Suppressor macrophage treated with lipopolysaccharide for 4 hours (primary cell): ENCODE results near the gene USH1C.

Experiments
- DNase-seq: peaks from one replicate; pipeline ENCODE4 v3.0.0-alpha.2; 2020

Gene USH1C

DNA sequence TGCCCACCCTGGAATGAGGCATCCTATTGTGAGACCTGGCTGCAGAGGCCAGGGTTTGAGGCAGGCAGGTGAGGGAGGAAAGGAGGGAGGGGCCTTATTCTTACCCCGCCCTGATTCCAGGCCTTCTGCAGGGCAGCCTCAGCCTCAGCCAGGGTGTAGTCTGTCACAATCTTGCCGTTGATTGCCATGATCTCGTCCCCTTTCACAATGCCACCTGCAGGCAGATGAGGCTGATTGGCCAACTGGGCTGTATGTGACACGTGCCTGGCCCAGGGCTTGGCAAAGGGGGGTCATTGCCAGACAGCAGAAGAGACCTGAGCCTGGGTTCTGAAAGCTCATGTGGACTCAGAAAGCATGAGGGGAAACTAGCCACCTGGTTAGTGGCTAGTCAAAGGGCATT, 46.2 kb downstream of the USH1C start:
- DNase-seq: no peak

DNA sequence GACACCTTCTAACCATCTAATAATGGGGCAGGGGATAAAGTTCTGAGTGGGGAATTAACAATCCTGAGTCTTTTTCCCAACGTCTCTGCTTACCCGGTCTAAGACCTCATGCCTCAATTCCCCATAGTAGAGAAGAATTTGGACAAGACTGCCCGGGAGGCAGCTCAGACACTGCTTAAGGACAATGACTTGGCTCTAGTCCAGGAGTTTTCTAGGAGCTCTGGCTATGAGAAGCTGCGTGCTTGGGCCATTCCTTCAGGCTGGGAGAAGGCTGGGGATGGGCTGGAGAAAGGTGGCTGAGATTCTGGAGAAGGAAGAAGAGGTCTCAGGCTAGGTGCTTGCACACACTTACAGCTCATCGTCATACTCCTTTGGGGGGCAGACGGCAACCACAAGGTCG, 47.8 kb downstream of the USH1C start:
- DNase-seq: no peak

DNA sequence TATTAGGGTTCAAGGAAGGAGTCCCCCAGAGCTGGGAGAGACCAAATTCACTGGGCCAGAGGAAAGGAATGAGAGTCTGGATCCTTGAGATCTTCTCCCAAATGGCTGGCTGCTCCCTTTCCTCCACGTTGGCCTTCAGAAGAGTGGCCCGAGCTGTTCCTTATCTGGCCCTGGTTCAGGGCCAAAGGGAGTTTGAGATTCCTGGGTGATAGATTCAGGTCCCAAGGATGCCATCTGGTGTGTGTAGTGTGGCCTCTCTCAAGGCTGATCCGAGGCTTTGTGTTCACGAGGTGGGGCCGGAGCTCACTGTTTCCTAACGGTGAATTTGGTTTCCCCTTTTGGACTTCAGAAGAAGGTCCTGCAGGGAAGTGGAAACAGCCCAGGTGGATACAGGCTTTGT, 50.2 kb downstream of the USH1C start:
- no peak for DNase-seq

DNA sequence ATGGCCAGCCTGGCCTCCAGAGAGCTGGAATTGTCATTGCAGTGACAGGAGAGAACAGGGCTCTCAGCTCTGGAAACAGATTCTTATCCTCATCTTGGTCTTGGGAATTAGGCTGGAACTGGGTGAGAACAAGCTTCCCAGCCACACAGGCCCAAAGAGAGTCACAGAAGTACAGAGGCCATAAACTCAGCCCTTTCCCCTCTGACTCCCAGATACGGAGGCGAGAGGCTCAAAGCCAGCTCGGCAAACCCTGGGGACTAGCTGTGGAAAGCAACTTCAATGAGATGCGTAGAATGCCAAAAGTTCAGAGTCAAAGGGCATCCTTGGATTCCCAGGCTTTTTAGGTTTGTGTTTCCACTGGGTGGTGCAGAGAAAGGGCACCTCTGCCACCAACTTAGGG, 53.3 kb downstream of the USH1C start:
- no peak for DNase-seq

- no peak for DNase-seq
Measured at GRCh38 chr11:17490232-17490631, 54.0 kb downstream of the USH1C start.

DNA sequence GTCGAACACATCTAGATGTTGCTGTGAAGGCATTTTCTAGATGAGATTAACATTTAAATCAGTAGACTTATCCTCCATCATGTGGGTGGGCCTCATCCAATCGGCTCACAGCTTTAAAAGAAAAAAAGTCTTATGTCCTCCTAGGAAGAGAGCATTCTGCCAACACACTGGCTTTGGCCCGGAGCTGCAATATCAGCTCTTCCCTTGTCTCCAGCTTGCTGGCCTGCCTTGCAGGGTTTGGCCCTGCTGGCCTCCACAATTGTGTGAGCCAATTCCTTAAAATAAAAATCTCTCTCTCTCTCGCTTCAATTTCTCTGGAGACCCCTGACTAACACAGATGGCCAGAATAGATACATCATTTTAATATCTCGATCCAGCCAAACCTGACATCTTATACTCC, 54.5 kb downstream of the USH1C start:
- DNase-seq: no peak

DNA sequence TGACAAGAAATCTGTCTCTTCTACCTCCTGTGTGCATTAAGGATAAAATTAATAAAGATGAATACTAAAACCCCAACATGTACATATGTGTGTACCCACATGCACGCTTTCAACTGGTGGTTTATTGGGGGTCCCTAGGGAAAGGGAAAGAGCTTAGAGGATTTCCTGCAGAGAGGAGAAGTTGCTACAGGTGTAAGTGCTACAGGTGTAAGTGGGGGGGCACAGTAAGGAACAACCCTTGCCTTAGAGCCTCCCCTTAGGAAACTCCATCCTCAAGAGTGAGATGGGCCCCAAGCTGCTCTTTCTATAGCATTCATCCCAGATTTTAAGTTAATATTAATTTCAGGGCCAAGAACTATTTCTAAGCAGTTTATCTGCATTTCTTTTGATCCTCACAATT, 55.7 kb downstream of the USH1C start:
- no peak for DNase-seq

DNA sequence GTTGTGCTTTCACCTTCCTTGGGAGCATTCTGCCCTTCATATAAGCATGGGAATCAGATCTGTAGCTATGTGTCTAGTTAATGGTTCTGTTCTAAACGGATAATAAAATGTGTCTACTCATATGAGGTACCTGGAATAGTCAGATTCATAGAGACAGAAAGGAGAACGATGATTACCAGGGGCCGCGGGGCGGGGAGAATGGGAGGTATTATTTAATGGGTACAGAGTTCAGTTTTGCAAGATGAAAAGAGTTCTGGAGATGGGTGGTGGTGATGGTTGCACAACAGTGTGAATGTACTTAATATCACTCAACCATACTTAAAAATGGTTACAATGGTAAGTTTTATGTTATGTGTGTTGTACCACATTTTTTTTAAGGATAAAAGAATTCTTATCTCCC, 57.6 kb downstream of the USH1C start:
- no peak for DNase-seq

- DNase-seq: no peak
Measured at GRCh38 chr11:17483505-17483904, 60.7 kb downstream of the USH1C start.

DNA sequence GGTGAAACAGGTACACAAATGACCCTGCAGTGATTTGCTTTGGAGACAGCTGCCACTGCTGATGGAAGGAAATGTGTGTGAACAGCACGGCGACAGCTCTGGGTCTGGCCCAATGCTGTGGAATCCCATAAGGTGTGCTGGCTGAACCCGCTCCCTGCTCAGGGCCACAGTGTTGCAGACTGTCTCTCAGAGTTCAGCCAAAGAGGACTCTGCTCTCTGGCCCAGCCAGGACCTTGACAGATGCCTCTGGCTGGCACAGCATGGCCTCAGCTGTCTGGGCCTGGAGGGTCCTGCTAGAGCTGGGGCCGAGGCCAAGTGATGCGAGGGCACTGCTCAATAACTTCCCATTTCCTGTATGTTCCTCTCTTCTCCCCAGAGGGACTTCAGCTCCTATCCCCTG, 62.3 kb downstream of the USH1C start:
- no peak for DNase-seq

DNA sequence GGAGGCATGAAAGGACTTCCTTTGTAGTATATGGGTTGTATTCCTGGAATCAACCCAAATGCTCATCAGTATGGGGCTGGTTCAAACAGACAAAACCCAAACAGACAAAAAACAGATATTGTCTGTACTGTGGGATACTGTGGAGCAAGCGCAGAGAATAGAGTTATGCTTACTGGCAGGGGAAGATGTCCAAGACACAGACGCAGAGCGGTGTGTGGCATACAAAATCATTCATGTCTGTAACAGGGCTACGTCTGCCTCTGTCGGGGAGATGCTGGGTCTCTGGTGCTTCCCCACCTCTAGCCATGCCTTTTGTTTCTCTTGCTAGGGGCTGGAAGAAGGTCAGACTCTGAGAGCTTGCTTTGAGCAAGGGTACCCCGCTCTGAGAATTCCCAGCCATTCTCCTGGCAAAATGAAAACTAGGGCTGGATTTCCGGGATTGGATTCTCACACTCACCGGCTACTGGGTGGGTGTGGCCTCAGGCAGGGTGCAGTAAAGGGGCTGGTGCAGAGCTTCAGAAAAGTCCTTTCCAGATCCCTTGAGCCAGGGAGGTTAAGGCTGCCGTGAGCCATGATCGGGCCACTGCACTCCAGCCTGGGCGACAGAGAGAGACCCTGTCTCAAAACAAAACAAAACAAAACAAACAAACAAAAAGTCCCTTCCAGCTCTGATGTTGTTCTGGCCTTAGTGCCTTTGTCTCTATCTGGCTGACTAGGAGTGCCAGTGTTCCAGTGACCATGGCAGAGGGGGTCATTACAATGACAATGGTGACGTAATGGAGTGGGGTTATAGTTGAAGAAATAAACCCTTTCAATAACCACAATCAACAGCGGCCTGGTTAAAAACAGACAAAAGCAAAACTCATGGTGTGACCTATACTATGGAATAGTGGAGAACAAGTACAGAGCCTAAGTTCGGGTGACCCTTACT, 64.7 kb downstream of the USH1C start:
- no peak for DNase-seq

GRCh38 chr11:17478070-17478469, 66.1 kb downstream of the USH1C start:
- DNase-seq: no peak

- DNase-seq: no peak
Measured at GRCh38 chr11:17477361-17477760, 66.9 kb downstream of the USH1C start.

GRCh38 chr11:17477084-17477333, 67.2 kb downstream of the USH1C start:
- no peak for DNase-seq

- DNase-seq: no peak
Measured at GRCh38 chr11:17476317-17477083, 67.7 kb downstream of the USH1C start, which contains the start of gene ABCC8. Gene ABCC8 (minus strand): TSS chr11:17476845. CDS start chr11:17476776, 69 bp downstream.

DNA sequence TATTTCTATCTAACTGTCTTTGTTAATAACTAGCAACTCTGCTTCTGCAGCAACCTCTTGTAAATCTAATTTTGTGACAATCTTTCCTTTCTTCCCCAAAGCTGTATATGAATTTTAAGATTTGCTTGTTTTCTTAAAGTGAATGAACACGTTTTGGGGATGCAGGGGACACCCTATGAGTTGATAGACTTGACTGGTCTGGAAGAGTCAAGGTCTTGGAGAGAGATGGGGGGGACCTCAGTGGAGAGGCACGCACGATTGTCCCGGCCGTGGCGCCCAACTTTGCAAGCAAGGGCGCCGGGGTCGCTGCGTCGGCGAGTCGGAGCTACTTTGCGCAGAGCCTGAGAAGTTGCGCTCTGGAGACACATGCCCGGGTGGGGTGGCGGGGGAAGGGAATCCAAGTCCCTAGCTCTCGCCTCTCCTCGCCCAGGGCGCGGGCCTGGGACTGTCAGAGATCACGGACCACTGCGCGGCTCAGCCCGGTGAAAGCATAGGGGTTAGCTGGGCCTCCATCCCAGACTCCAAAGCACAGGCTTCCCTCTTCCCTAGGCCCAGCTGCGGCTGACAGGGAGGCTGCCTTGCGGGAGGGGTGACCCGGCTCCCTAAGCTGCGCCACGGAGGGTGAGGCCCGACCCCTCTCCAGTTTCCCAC, 68.4 kb downstream of the USH1C start:
- DNase-seq: no peak

DNA sequence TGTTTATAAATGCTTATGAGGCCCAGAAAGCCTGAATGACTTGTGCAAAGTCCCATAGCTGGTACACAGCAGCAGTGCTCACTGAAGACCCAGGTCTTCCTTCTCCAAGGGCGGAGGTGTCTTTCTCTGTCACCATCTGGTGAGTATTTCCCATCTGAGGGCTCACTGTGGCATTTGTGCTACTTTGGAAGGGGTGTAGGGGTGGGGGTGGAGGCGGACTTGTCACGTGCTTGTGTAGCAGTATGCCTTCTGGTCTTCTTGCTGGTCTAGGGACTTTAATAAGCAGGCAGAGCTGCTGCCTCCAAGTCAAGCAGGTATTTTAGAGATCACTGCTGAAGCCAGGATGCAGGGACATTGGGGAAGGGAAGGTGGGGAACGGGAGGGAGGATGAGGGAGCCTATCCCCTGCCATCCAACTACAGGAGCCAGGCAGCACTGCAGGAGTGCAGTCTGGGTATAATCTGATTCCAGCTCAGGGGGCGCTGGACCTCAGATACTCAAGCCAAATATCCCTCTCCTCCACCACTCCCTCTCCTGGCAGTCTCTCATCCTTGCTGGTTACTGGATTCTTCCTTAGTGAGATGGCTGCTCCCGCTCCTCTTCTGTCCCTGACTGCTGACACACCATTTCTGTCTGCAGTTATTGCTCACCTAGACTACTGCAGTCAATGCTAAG, 71.0 kb downstream of the USH1C start:
- no peak for DNase-seq

DNA sequence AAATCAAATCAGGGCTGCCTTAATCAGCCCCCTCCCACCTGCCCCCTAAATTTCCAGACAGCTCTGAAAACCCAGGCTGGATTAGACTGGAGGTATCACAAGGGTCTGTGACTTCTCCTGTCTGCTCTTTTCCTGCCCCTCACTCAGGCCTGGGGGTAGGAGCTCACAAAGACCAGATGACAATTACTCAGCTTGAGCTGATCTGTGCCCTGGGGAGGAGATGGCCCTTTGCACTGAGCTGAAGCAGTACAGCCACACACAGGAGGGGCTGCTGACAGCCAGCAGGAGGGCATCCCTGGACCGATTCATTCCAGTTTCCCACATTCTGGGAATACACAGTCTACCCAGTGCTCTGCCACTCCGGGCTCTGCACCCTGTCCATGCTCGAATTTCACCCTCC, 71.7 kb downstream of the USH1C start:
- DNase-seq: no peak

- no peak for DNase-seq
Measured at GRCh38 chr11:17471501-17471900, 72.7 kb downstream of the USH1C start.

DNA sequence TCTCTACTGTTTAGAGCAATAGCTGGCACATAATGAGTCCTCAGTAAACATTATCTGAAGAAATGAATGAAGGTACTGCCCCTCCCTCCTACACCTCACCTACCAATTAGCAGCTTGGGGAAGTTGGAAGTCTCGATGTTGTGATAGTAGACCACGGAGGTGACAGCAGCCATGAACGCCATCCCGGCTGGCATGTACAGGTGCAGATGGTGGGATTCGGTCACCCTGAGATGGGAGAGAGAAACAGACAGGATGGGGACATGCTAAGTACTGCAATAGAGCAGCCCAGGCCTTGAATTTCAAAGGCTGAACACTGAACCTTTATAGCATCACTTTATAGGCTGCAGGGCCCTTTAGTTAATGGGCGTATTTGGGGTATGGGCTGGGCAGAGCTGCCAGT, 74.2 kb downstream of the USH1C start:
- no peak for DNase-seq

DNA sequence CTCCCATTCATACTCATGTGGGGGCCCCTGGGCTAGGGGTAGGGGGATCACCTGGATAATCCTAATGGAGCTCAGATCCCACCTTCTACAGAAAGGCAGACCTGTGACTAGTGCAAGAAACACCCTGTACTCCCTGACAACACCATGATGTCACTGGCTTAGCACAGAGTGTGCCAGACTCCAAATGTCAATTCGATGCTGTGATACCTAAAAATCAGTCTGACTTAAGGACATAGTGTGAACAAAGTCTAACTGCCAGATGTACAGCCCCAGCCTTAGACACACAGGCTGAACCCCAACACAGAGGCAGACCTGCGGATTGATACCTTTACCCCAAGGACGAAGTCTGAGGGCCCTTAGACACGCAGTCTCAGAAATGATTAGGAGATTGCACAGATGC, 76.1 kb downstream of the USH1C start:
- no peak for DNase-seq

GRCh38 chr11:17463546-17464174, 80.6 kb downstream of the USH1C start:
- no peak for DNase-seq

GRCh38 chr11:17462940-17463339, 81.3 kb downstream of the USH1C start:
- no peak for DNase-seq
